ENCODE measurements around the gene BOD1L1. TPM values are rescaled to one million over a fixed set of nuclear protein-coding genes. Genes with fewer than 3 reads are reported as not detected.
A peak's percentile ranks its signal among the peaks of the same experiment; 100 is the strongest.

BOD1L1 gene
- total RNA-seq, 2 experiments from 2014 or later: 32.2 to 34.8 TPM

GRCh38 chr4:13539047-13539618 is 88.4 kb downstream of the BOD1L1 start:
- ChIA-PET CTCF (no interaction called here), POLR2A (no interaction called here)
- Mint-ChIP-seq H3K4me1 (peaks cover 29% of the 10 kb centered on the region), H3K27ac (no peak overlapping the region), H3K27me3 (peaks cover 91% of the 10 kb centered on the region), H3K9me3 (peaks cover 2% of the 10 kb centered on the region), H3K4me3 (no peak overlapping the region), H3K36me3 (ENCODE audit: low read depth) (peaks cover 25% of the 10 kb centered on the region)
- DNase-seq: no peak

- CTCF ChIA-PET: no interaction called here
Observed at GRCh38 chr4:13538427-13538973, 89.0 kb downstream of the BOD1L1 start.

DNA sequence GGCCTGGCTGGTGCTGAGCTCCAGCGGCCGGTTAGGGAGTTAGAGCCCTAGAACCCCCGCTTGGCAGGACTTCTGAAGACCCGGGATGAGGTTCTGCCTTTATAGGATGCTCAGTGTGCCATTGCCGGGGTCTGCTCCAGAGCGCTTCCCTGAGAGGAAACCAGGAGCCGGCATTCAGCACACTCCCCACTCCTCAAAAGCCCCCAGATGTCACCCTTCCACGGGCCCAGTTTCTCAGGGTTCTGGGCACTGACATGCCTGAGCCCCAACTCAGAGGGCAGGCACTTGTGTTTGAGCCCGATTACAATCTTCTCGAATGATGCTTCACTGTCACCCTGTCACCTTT is 89.7 kb downstream of the BOD1L1 start:
- Mint-ChIP-seq H3K27me3 (peaks cover 93% of the 10 kb centered on the region), H3K27ac (no peak overlapping the region), H3K4me3 (no peak overlapping the region), H3K9me3 (peaks cover 2% of the 10 kb centered on the region), H3K36me3 (ENCODE audit: low read depth) (peaks cover 27% of the 10 kb centered on the region), H3K4me1 (peaks cover 23% of the 10 kb centered on the region)
- DNase-seq: no peak
- ChIA-PET CTCF (no interaction called here), POLR2A (interaction anchor here (1.1 kb wide), 1 partner anchor 21 kb away, joined by 4 read pairs; no protein-coding TSS in a partner anchor)

More at GRCh38 chr4:13538427-13538973, 89.0 kb downstream of the BOD1L1 start:
- peaks cover 27% of the 10 kb centered on the region for H3K36me3 Mint-ChIP-seq (ENCODE audit: low read depth)
- H3K27me3 Mint-ChIP-seq: peaks cover 95% of the 10 kb centered on the region
- peaks cover 2% of the 10 kb centered on the region for H3K9me3 Mint-ChIP-seq
- peak overlapping the region; percentile 21 for H3K4me3 Mint-ChIP-seq
- peaks cover 28% of the 10 kb centered on the region for H3K4me1 Mint-ChIP-seq
- POLR2A ChIA-PET: interaction anchor here (1.1 kb wide), 1 partner anchor 20 kb away, joined by 4 read pairs; no protein-coding TSS in a partner anchor
- no peak overlapping the region for H3K27ac Mint-ChIP-seq
- no peak for DNase-seq

DNA sequence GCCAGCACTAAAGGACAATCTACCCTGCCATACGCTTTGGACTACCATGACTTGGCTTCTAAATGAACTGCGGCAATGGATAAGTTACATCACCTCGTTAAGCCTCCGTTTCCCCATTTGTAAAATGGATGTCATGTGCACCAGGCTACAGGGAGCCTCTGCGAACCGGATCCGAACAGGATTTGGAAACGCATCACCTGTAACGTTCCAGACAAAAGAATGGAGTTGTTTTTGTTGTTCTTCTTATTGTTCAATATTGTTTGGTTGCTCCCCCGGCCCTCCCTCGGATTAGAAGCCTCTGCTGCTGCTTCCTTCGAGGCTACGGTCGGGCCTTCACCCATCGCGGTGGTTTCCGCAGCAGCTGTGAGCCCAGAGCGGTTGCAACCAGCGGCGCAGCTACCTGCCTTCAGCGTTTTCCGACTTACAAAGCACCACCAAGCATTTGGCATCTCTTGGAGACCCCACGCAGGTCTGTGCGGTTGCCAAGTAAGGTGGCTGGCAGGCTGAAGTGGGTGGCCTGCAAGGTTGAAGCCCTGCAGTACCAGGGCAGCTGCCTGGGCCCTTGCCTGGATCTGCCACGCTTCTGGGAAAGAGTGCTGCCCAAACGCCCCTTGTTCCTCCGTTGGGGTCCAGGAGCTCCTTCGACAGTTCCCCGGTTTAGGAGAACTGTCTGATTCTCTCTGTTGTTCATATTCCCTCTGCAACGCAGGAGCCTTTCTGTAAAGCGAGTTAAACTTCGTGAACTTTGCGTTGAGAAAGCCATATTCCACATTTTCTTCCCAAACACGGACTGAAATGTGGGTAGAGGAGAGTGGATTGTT is 90.3 kb downstream of the BOD1L1 start:
- H3K27me3 Mint-ChIP-seq: peaks cover 93% of the 10 kb centered on the region
- no peak overlapping the region for H3K4me3 Mint-ChIP-seq
- H3K27ac Mint-ChIP-seq: no peak overlapping the region
- peaks cover 21% of the 10 kb centered on the region for H3K4me1 Mint-ChIP-seq
- ChIA-PET CTCF (no interaction called here), POLR2A (interaction anchor here (0.7 to 1.5 kb wide), 3 partner anchors 11 to 21 kb away, joined by 3 to 4 read pairs (median 4); no protein-coding TSS in a partner anchor)
- H3K9me3 Mint-ChIP-seq: peaks cover 2% of the 10 kb centered on the region
- peaks cover 27% of the 10 kb centered on the region for H3K36me3 Mint-ChIP-seq (ENCODE audit: low read depth)
- DNase-seq: no peak

DNA sequence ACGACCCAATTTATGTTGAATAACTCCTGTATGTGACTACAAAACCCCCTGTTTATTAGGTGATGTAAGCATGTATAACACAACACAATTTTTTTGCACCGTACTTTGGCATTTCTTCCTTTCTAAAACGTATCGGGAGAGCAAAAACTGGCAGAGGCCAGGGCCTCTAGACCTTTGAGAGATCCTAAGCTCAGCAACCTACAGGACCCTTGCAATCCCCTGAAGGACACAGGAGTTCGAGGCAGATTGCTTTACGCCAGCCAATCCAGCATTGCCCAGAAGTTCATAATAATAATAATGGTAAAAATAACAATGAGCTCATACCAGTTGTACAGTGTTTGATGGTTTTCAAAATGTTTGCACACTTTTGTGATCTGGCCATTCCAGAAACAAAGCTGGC is 90.9 kb downstream of the BOD1L1 start:
- peaks cover 2% of the 10 kb centered on the region for H3K9me3 Mint-ChIP-seq
- ChIA-PET POLR2A (interaction anchor here (0.7 to 1.5 kb wide), 2 partner anchors 10 to 16 kb away, joined by 3 to 4 read pairs; no protein-coding TSS in a partner anchor), CTCF (no interaction called here)
- peaks cover 93% of the 10 kb centered on the region for H3K27me3 Mint-ChIP-seq
- H3K27ac Mint-ChIP-seq: no peak overlapping the region
- H3K36me3 Mint-ChIP-seq (ENCODE audit: low read depth): peaks cover 25% of the 10 kb centered on the region
- DNase-seq: no peak
- peaks cover 17% of the 10 kb centered on the region for H3K4me1 Mint-ChIP-seq
- peak overlapping the region; percentile 11 for H3K4me3 Mint-ChIP-seq

GRCh38 chr4:13535708-13536361 is 91.7 kb downstream of the BOD1L1 start:
- Mint-ChIP-seq H3K4me3 (no peak overlapping the region), H3K27ac (no peak overlapping the region), H3K9me3 (peaks cover 2% of the 10 kb centered on the region), H3K4me1 (peaks cover 18% of the 10 kb centered on the region), H3K27me3 (peaks cover 94% of the 10 kb centered on the region), H3K36me3 (ENCODE audit: low read depth) (peaks cover 25% of the 10 kb centered on the region)
- no peak for DNase-seq
- POLR2A ChIA-PET: interaction anchor here (1.5 kb wide), 1 partner anchor 9 kb away, joined by 4 read pairs; no protein-coding TSS in a partner anchor
- CTCF ChIA-PET: no interaction called here

DNA sequence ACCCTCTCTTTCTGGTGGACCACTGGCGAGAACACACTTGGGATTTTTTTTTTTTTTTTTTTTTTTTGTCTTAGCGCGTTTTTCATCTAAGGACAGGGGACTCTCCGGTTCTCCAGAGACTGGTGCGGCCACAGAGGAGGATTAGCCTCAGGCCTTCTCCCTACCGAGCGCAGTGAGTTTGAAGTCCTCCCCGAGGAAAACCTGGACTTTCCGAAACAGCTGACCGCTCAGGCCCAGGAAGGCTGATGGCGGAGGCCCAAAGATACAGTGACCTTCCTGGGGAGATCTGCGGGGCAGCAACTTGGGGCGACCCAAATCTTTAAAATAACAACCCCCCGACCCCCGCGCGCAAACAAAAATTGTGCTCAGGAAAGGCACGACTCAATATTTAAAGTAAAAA is 92.4 kb downstream of the BOD1L1 start:
- Mint-ChIP-seq H3K36me3 (ENCODE audit: low read depth) (peaks cover 25% of the 10 kb centered on the region), H3K27ac (no peak overlapping the region), H3K4me3 (no peak overlapping the region), H3K27me3 (peaks cover 94% of the 10 kb centered on the region), H3K9me3 (peaks cover 2% of the 10 kb centered on the region), H3K4me1 (peaks cover 16% of the 10 kb centered on the region)
- POLR2A ChIA-PET: no interaction called here
- no peak for DNase-seq
- CTCF ChIA-PET: interaction anchor here (0.7 kb wide), 1 partner anchor 13 kb away, joined by 3 read pairs; no protein-coding TSS in a partner anchor

DNA sequence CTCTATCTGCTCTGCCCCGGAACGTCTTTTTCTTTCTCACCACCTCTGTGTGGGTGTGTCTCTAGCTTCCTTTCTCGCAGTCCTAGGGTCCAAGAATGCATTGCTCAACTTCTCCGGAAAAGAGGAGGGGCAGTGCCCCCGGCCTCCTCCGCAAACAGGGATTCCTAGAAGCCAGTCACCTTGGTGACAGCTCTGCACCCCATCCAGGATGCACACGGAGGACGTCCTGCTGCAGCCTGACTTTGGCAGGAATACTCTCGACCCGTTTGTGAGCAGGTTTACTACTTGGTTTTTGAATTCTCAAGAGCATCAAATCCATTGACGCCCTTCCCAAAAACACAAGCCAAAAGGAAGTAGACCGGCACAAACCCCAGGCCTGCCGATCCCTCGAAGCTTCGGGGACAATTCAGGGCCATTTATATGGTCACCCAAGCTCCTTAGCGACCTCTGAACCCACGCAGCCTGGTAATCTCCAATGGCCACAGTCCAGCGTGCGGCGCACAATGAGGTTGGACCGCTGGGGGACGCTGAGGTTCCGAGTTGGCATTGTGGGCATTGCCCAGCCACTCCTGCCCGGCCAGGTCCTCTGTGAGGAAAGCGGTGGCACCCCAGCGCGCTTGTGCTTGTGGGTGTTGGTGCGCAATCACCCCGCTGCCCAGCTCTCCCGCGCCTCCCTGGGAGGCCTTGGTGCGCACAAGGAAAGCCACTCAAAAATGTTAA is 93.0 kb downstream of the BOD1L1 start:
- ChIA-PET POLR2A (no interaction called here), CTCF (interaction anchor here (0.7 kb wide), 1 partner anchor 12 kb away, joined by 3 read pairs; no protein-coding TSS in a partner anchor)
- H3K36me3 Mint-ChIP-seq (ENCODE audit: low read depth): peaks cover 25% of the 10 kb centered on the region
- H3K4me3 Mint-ChIP-seq: no peak overlapping the region
- DNase-seq: no peak
- H3K27ac Mint-ChIP-seq: no peak overlapping the region
- peaks cover 94% of the 10 kb centered on the region for H3K27me3 Mint-ChIP-seq
- H3K4me1 Mint-ChIP-seq: peaks cover 13% of the 10 kb centered on the region
- peaks cover 2% of the 10 kb centered on the region for H3K9me3 Mint-ChIP-seq

- CTCF ChIA-PET: no interaction called here
- DNase-seq: no peak
- Mint-ChIP-seq H3K9me3 (peaks cover 4% of the 10 kb centered on the region), H3K4me1 (peaks cover 15% of the 10 kb centered on the region), H3K27ac (no peak overlapping the region), H3K4me3 (no peak overlapping the region), H3K27me3 (peaks cover 93% of the 10 kb centered on the region), H3K36me3 (ENCODE audit: low read depth) (peaks cover 19% of the 10 kb centered on the region)
- POLR2A ChIA-PET: no interaction called here
Observed at GRCh38 chr4:13533670-13534343, 93.7 kb downstream of the BOD1L1 start.

GRCh38 chr4:13531625-13531998 is 95.9 kb downstream of the BOD1L1 start:
- H3K4me1 Mint-ChIP-seq: peaks cover 17% of the 10 kb centered on the region
- peaks cover 3% of the 10 kb centered on the region for H3K9me3 Mint-ChIP-seq
- no peak for DNase-seq
- H3K36me3 Mint-ChIP-seq (ENCODE audit: low read depth): peaks cover 14% of the 10 kb centered on the region
- ChIA-PET POLR2A (no interaction called here), CTCF (interaction anchor here (1.0 to 1.5 kb wide), 2 partner anchors 11 to 17 kb away, joined by 3 read pairs; no protein-coding TSS in a partner anchor)
- no peak overlapping the region for H3K4me3 Mint-ChIP-seq
- peaks cover 94% of the 10 kb centered on the region for H3K27me3 Mint-ChIP-seq
- no peak overlapping the region for H3K27ac Mint-ChIP-seq

DNA sequence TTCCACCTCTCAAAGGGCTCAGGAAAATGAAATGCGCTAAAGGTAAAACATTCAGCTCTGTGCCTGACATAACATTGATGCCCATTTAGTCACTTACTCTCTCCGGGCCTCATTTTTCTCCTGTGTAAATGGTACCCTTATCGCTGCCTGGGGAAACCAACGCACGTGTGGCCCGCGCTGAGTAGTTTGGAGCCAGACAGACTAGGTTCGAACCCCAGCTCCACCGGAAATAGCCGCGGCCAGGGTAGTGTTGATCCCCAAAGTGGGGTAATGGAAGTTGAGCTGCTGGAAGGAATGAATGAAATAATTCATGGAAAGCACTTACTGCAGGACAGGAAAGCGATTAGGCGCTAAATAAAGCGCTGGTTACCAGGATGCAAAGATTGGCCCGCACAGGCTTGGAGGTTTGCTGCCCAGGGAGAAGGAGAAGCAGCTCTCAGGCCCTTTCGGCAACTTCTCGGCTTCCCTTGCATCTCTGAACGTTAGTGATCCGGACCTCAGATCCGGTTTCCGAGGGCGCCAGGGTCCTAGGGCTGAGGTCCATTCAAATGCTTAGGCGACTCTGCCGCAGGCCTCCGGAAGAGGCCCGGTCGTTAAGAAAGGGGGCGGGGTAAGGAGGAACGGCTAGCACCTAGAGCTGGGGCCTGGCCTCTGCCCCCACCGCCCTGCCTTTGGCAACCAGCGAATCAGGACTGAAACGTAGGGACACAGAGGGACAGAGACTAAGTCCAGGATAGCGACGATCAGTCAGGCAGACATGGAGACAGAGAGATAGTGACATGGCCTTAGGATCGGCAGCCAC is 96.5 kb downstream of the BOD1L1 start:
- ChIA-PET POLR2A (no interaction called here), CTCF (interaction anchor here (0.8 to 1.5 kb wide), 2 partner anchors 11 to 12 kb away, joined by 3 to 4 read pairs; no protein-coding TSS in a partner anchor)
- no peak for DNase-seq

More for the DNA sequence above, 96.5 kb downstream of the BOD1L1 start:
- Mint-ChIP-seq H3K9me3 (peaks cover 3% of the 10 kb centered on the region), H3K27ac (no peak overlapping the region), H3K27me3 (peaks cover 94% of the 10 kb centered on the region), H3K4me1 (peaks cover 17% of the 10 kb centered on the region), H3K36me3 (ENCODE audit: low read depth) (peaks cover 12% of the 10 kb centered on the region), H3K4me3 (no peak overlapping the region)

All from activated CD4-positive, alpha-beta memory T cell treated with anti-CD3 and anti-CD28 coated beads, Interleukin-2, amount 10 ng/mL, durations not matched to agents 7 days and 5 days (primary cell).